DOHH2 (cell line): ENCODE data around the gene RP9.

Source experiments
- H3F3A ChIP-seq: fragments of 200-600 bp; sonication (generic), shearing (Covaris generic); 2 replicates; pipeline ENCODE4 v1.6.0; 2016; ENCODE audit warnings: antibody characterized with exemption, mild to moderate bottlenecking; ENCODE audit not compliant: control insufficient read depth, insufficient read depth
- H3K27ac ChIP-seq: fragments of 200-600 bp; sonication (generic); 2 replicates; pipeline ENCODE4 v1.5.1; 2014; ENCODE audit warnings: low read depth, mild to moderate bottlenecking, low read length, moderate library complexity
- H3K27me3 ChIP-seq: fragments of 200-600 bp; sonication (generic); 2 replicates; pipeline ENCODE4 v1.6.1; 2014; ENCODE audit warnings: mild to moderate bottlenecking, low read length, mixed read lengths; ENCODE audit not compliant: control insufficient read depth
- H3K36me3 ChIP-seq: fragments of 200-600 bp; sonication (generic); 2 replicates; pipeline ENCODE4 v1.6.1; 2014; ENCODE audit warnings: mild to moderate bottlenecking, low read length, moderate library complexity, mixed read lengths; ENCODE audit not compliant: control insufficient read depth
- H3K4me1 ChIP-seq: fragments of 200-600 bp; sonication (generic); 2 replicates; pipeline ENCODE4 v1.6.1; 2014; ENCODE audit warnings: mild to moderate bottlenecking, low read length, mixed read lengths; ENCODE audit not compliant: control insufficient read depth
- H3K4me2 ChIP-seq: fragments of 200-600 bp; sonication (generic); 2 replicates; pipeline ENCODE4 v1.6.0; 2014; ENCODE audit warnings: mild to moderate bottlenecking, low read length, moderate library complexity
- H3K4me3 ChIP-seq: fragments of 200-600 bp; sonication (generic); 2 replicates; pipeline ENCODE4 v1.5.1; 2014; ENCODE audit warnings: mild to moderate bottlenecking, low read length, mixed read lengths
- H3K79me2 ChIP-seq: fragments of 200-600 bp; sonication (generic); 2 replicates; pipeline ENCODE4 v1.6.1; 2014; ENCODE audit warnings: mild to moderate bottlenecking, low read length, mixed read lengths; ENCODE audit not compliant: control insufficient read depth
- H3K9me2 ChIP-seq: fragments of 200-600 bp; sonication (generic); replicated peaks from 2 replicates; pipeline ENCODE4 v1.6.1; 2014; ENCODE audit warnings: mild to moderate bottlenecking, low read length, mixed read lengths; ENCODE audit not compliant: control insufficient read depth
- H3K9me3 ChIP-seq: fragments of 200-600 bp; sonication (generic); 2 replicates; pipeline ENCODE4 v1.6.1; 2014; ENCODE audit warnings: antibody characterized with exemption, low read length, mixed read lengths; ENCODE audit not compliant: control insufficient read depth, insufficient read depth
- H4K20me1 ChIP-seq: fragments of 200-600 bp; sonication (generic); 2 replicates; pipeline ENCODE4 v1.6.0; 2014; ENCODE audit warnings: low read depth, mild to moderate bottlenecking, antibody characterized with exemption, low read length, moderate library complexity; ENCODE audit not compliant: control insufficient read depth, insufficient read depth
- CTCF ChIP-seq: fragments of 200-600 bp; sonication (generic); IDR thresholded peaks from one replicate; pipeline ENCODE4 v1.5.1; 2014; ENCODE audit warnings: antibody characterized with exemption, mild to moderate bottlenecking, low read depth, low read length; ENCODE audit not compliant: poor library complexity, severe bottlenecking
- EZH2phosphoT487 ChIP-seq: fragments of 200-600 bp; sonication (generic); IDR thresholded peaks from 2 replicates; pipeline ENCODE4 v1.6.1; 2017; ENCODE audit warnings: borderline replicate concordance, mild to moderate bottlenecking, antibody characterized with exemption, low read length, moderate library complexity, mixed read lengths

The RP9 gene

GRCh38 chr7:33107136-33108066, 1.8 kb downstream of the RP9 start:
- Histone ChIP-seq H3K9me3 (no peaks in the 10 kb centered on the region), H3K27ac (no peak overlapping the region)

GRCh38 chr7:33101906-33102305, 7.3 kb downstream of the RP9 start:
- H3K4me2 ChIP-seq: no peak overlapping the region
- H3K27me3 ChIP-seq: no peaks in the 10 kb centered on the region
- H4K20me1 ChIP-seq: peaks cover 13% of the 10 kb centered on the region; the same call in 1 of the 2 replicates
- TF ChIP-seq EZH2phosphoT487 (no peak), CTCF (no peak)
- H3K9me3 ChIP-seq: no peaks in the 10 kb centered on the region
- peaks cover 31% of the 10 kb centered on the region for H3K4me1 ChIP-seq
- peaks cover 62% of the 10 kb centered on the region for H3K36me3 ChIP-seq
- peaks cover 63% of the 10 kb centered on the region for H3K79me2 ChIP-seq
- no peaks in the 10 kb centered on the region for H3K9me2 ChIP-seq
- no peak overlapping the region for H3K27ac ChIP-seq
- H3F3A ChIP-seq: peaks cover 2% of the 10 kb centered on the region
- H3K4me3 ChIP-seq: no peak overlapping the region

More at GRCh38 chr7:33107136-33108066, 1.8 kb downstream of the RP9 start:
- Histone ChIP-seq H3F3A (peaks cover 9% of the 10 kb centered on the region; the same call in 1 of the 2 replicates), H3K79me2 (peaks cover 65% of the 10 kb centered on the region), H3K27me3 (peaks cover 14% of the 10 kb centered on the region), H3K4me3 (peak overlapping the region; percentile 72), H3K4me1 (peaks cover 26% of the 10 kb centered on the region), H3K9me2 (no peaks in the 10 kb centered on the region), H3K36me3 (peaks cover 14% of the 10 kb centered on the region), H3K4me2 (peak overlapping the region; percentile 77), H4K20me1 (peaks cover 20% of the 10 kb centered on the region)
- TF ChIP-seq EZH2phosphoT487 (no peak), CTCF (peak; percentile 73)

GRCh38 chr7:33100770-33101169, 8.4 kb downstream of the RP9 start:
- Histone ChIP-seq H3K27ac (no peak overlapping the region), H3K4me2 (peak overlapping the region; percentile 50), H3K36me3 (peaks cover 73% of the 10 kb centered on the region), H3K4me3 (peak overlapping the region; percentile 0; the same call in 1 of the 2 replicates), H3K79me2 (peaks cover 51% of the 10 kb centered on the region), H3K4me1 (peaks cover 29% of the 10 kb centered on the region), H3K9me2 (no peaks in the 10 kb centered on the region), H3F3A (peaks cover 2% of the 10 kb centered on the region), H3K27me3 (no peaks in the 10 kb centered on the region), H4K20me1 (peaks cover 8% of the 10 kb centered on the region; the same call in 1 of the 2 replicates), H3K9me3 (no peaks in the 10 kb centered on the region)
- TF ChIP-seq EZH2phosphoT487 (no peak), CTCF (no peak)
